ENCODE data around the gene PAGR1.
"Not testable (repeated sequence)": the region's sequence is repeated elsewhere in the genome, so short reads cannot be mapped to it uniquely, and the experiment has no call there.

The PAGR1 gene
- 11.1 to 14.3 (median 13.3) reads per million in 3 donors for total RNA-seq

GRCh38 chr16:29815793-29816693, at the start of gene PAGR1:
Gene PAGR1, plus strand, starts transcription at chr16:29816152. Its CDS starts 374 bp downstream, at chr16:29816526.
- peak; percentile 98 to 99 (median 98) for DNase-seq
- H3K36me3 ChIP-seq (ENCODE audit: control insufficient read depth, insufficient read depth, low read length), result peaks cover 13% of the 10 kb centered on the region
- peak within 1 kb of the TSS; percentile 83 for H3K4me3 ChIP-seq (ENCODE audit: insufficient read depth, low read depth, low read length, poor library complexity, severe bottlenecking)
- H3K4me1 ChIP-seq (ENCODE audit: control insufficient read depth, insufficient read depth, low read length, poor library complexity, severe bottlenecking), result peaks cover 54% of the 10 kb centered on the region
- H3K9me3 ChIP-seq (ENCODE audit: control insufficient read depth, low read length), result no peaks in the 10 kb centered on the region
- no peaks in the 10 kb centered on the region for H3K27me3 ChIP-seq (replicated peaks; ENCODE audit: control insufficient read depth, insufficient read depth, low read length, poor library complexity, severe bottlenecking)
- H3K27ac ChIP-seq (ENCODE audit: insufficient read depth, low read length, poor library complexity, severe bottlenecking), result peak within 1 kb of the TSS; percentile 84

- no peak overlapping the region for H3K4me3 ChIP-seq (ENCODE audit: insufficient read depth, low read depth, low read length, poor library complexity, severe bottlenecking)
- H3K27ac ChIP-seq (ENCODE audit: insufficient read depth, low read length, poor library complexity, severe bottlenecking), result no peak overlapping the region
- no peaks in the 10 kb centered on the region for H3K27me3 ChIP-seq (replicated peaks; ENCODE audit: control insufficient read depth, insufficient read depth, low read length, poor library complexity, severe bottlenecking)
- no peaks in the 10 kb centered on the region for H3K4me1 ChIP-seq (ENCODE audit: control insufficient read depth, insufficient read depth, low read length, poor library complexity, severe bottlenecking)
- H3K9me3 ChIP-seq (ENCODE audit: control insufficient read depth, low read length), result no peaks in the 10 kb centered on the region
- DNase-seq, result no peak
- H3K36me3 ChIP-seq (ENCODE audit: control insufficient read depth, insufficient read depth, low read length), result no peaks in the 10 kb centered on the region
These were observed 49.4 kb upstream of the PAGR1 start for GRCh38 chr16:29766571-29766970.

GRCh38 chr16:29767062-29767461, 48.9 kb upstream of the PAGR1 start:
- DNase-seq, result no peak
- Histone ChIP-seq H3K27me3 (replicated peaks; ENCODE audit: control insufficient read depth, insufficient read depth, low read length, poor library complexity, severe bottlenecking) (no peaks in the 10 kb centered on the region), H3K36me3 (ENCODE audit: control insufficient read depth, insufficient read depth, low read length) (no peaks in the 10 kb centered on the region), H3K4me1 (ENCODE audit: control insufficient read depth, insufficient read depth, low read length, poor library complexity, severe bottlenecking) (no peaks in the 10 kb centered on the region), H3K4me3 (ENCODE audit: insufficient read depth, low read depth, low read length, poor library complexity, severe bottlenecking) (no peak overlapping the region), H3K9me3 (ENCODE audit: control insufficient read depth, low read length) (no peaks in the 10 kb centered on the region), H3K27ac (ENCODE audit: insufficient read depth, low read length, poor library complexity, severe bottlenecking) (no peak overlapping the region)

GRCh38 chr16:29769507-29769906, 46.4 kb upstream of the PAGR1 start:
- H3K4me1 ChIP-seq (ENCODE audit: control insufficient read depth, insufficient read depth, low read length, poor library complexity, severe bottlenecking), result no peaks in the 10 kb centered on the region
- H3K36me3 ChIP-seq (ENCODE audit: control insufficient read depth, insufficient read depth, low read length), result no peaks in the 10 kb centered on the region
- no peak for DNase-seq
- no peak overlapping the region for H3K4me3 ChIP-seq (ENCODE audit: insufficient read depth, low read depth, low read length, poor library complexity, severe bottlenecking)
- H3K9me3 ChIP-seq (ENCODE audit: control insufficient read depth, low read length), result no peaks in the 10 kb centered on the region
- no peaks in the 10 kb centered on the region for H3K27me3 ChIP-seq (replicated peaks; ENCODE audit: control insufficient read depth, insufficient read depth, low read length, poor library complexity, severe bottlenecking)
- H3K27ac ChIP-seq (ENCODE audit: insufficient read depth, low read length, poor library complexity, severe bottlenecking), result no peak overlapping the region

GRCh38 chr16:29770250-29770929, 45.6 kb upstream of the PAGR1 start:
- Histone ChIP-seq H3K4me1 (ENCODE audit: control insufficient read depth, insufficient read depth, low read length, poor library complexity, severe bottlenecking) (no peaks in the 10 kb centered on the region), H3K9me3 (ENCODE audit: control insufficient read depth, low read length) (no peaks in the 10 kb centered on the region), H3K27me3 (replicated peaks; ENCODE audit: control insufficient read depth, insufficient read depth, low read length, poor library complexity, severe bottlenecking) (no peaks in the 10 kb centered on the region), H3K27ac (ENCODE audit: insufficient read depth, low read length, poor library complexity, severe bottlenecking) (no peak overlapping the region), H3K36me3 (ENCODE audit: control insufficient read depth, insufficient read depth, low read length) (no peaks in the 10 kb centered on the region), H3K4me3 (ENCODE audit: insufficient read depth, low read depth, low read length, poor library complexity, severe bottlenecking) (no peak overlapping the region)
- DNase-seq, result no peak

GRCh38 chr16:29772330-29772729, 43.6 kb upstream of the PAGR1 start:
- H3K27ac ChIP-seq (ENCODE audit: insufficient read depth, low read length, poor library complexity, severe bottlenecking); H3K4me3 ChIP-seq (ENCODE audit: insufficient read depth, low read depth, low read length, poor library complexity, severe bottlenecking); H3K9me3 ChIP-seq (ENCODE audit: control insufficient read depth, low read length); H3K27me3 ChIP-seq (replicated peaks; ENCODE audit: control insufficient read depth, insufficient read depth, low read length, poor library complexity, severe bottlenecking); H3K4me1 ChIP-seq (ENCODE audit: control insufficient read depth, insufficient read depth, low read length, poor library complexity, severe bottlenecking); H3K36me3 ChIP-seq (ENCODE audit: control insufficient read depth, insufficient read depth, low read length); DNase-seq: not testable (repeated sequence)

- no peaks in the 10 kb centered on the region for H3K36me3 ChIP-seq (ENCODE audit: control insufficient read depth, insufficient read depth, low read length)
- H3K27ac ChIP-seq (ENCODE audit: insufficient read depth, low read length, poor library complexity, severe bottlenecking), result no peak overlapping the region
- H3K4me1 ChIP-seq (ENCODE audit: control insufficient read depth, insufficient read depth, low read length, poor library complexity, severe bottlenecking), result no peaks in the 10 kb centered on the region
- no peak overlapping the region for H3K4me3 ChIP-seq (ENCODE audit: insufficient read depth, low read depth, low read length, poor library complexity, severe bottlenecking)
- no peaks in the 10 kb centered on the region for H3K9me3 ChIP-seq (ENCODE audit: control insufficient read depth, low read length)
- H3K27me3 ChIP-seq (replicated peaks; ENCODE audit: control insufficient read depth, insufficient read depth, low read length, poor library complexity, severe bottlenecking), result no peaks in the 10 kb centered on the region
- DNase-seq, result no peak
These were observed 41.2 kb upstream of the PAGR1 start for GRCh38 chr16:29774730-29775129.

GRCh38 chr16:29775742-29776408, 40.1 kb upstream of the PAGR1 start:
- Histone ChIP-seq H3K27ac (ENCODE audit: insufficient read depth, low read length, poor library complexity, severe bottlenecking) (no peak overlapping the region), H3K27me3 (replicated peaks; ENCODE audit: control insufficient read depth, insufficient read depth, low read length, poor library complexity, severe bottlenecking) (no peaks in the 10 kb centered on the region), H3K4me3 (ENCODE audit: insufficient read depth, low read depth, low read length, poor library complexity, severe bottlenecking) (no peak overlapping the region), H3K9me3 (ENCODE audit: control insufficient read depth, low read length) (no peaks in the 10 kb centered on the region), H3K36me3 (ENCODE audit: control insufficient read depth, insufficient read depth, low read length) (no peaks in the 10 kb centered on the region), H3K4me1 (ENCODE audit: control insufficient read depth, insufficient read depth, low read length, poor library complexity, severe bottlenecking) (no peaks in the 10 kb centered on the region)
- no peak for DNase-seq

GRCh38 chr16:29777576-29778350, 38.2 kb upstream of the PAGR1 start, which contains the start of gene ZG16:
Gene ZG16, plus strand, starts transcription at chr16:29778256. Its CDS starts 1,011 bp downstream, at chr16:29779267.
- no peak within 1 kb of the TSS for H3K27ac ChIP-seq (ENCODE audit: insufficient read depth, low read length, poor library complexity, severe bottlenecking)
- H3K4me1 ChIP-seq (ENCODE audit: control insufficient read depth, insufficient read depth, low read length, poor library complexity, severe bottlenecking), result no peaks in the 10 kb centered on the region
- H3K9me3 ChIP-seq (ENCODE audit: control insufficient read depth, low read length), result no peaks in the 10 kb centered on the region
- no peak for DNase-seq
- H3K36me3 ChIP-seq (ENCODE audit: control insufficient read depth, insufficient read depth, low read length), result no peaks in the 10 kb centered on the region
- no peaks in the 10 kb centered on the region for H3K27me3 ChIP-seq (replicated peaks; ENCODE audit: control insufficient read depth, insufficient read depth, low read length, poor library complexity, severe bottlenecking)
- H3K4me3 ChIP-seq (ENCODE audit: insufficient read depth, low read depth, low read length, poor library complexity, severe bottlenecking), result no peak within 1 kb of the TSS

Measured in effector memory CD4-positive, alpha-beta T cell (primary cell).